T follicular helper cell (primary cell): Measurements from ENCODE around the gene VPS26A.
A peak's percentile ranks its signal among the peaks of the same experiment; 100 is the strongest.
"Not testable (repeated sequence)": the region's sequence is repeated elsewhere in the genome, so short reads cannot be mapped to it uniquely, and the experiment has no call there.

Experiments used
- DNase-seq: peaks from one replicate; pipeline ENCODE4 v3.0.0-alpha.2; 2020; ENCODE audit warnings: low read depth

VPS26A gene

DNA sequence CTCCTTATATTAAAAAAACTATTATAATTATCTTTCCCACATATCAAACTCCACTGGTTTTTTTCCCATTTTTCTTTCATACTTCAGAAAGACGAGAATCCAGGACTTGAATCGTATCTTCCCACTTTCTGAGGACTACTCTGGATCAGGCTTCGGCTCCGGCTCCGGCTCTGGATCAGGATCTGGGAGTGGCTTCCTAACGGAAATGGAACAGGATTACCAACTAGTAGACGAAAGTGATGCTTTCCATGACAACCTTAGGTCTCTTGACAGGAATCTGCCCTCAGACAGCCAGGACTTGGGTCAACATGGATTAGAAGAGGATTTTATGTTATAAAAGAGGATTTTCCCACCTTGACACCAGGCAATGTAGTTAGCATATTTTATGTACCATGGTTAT is 20.2 kb upstream of the VPS26A start:
- no peak for DNase-seq

GRCh38 chr10:69104994-69105790 is 18.8 kb upstream of the VPS26A start:
- DNase-seq = no peak

DNA sequence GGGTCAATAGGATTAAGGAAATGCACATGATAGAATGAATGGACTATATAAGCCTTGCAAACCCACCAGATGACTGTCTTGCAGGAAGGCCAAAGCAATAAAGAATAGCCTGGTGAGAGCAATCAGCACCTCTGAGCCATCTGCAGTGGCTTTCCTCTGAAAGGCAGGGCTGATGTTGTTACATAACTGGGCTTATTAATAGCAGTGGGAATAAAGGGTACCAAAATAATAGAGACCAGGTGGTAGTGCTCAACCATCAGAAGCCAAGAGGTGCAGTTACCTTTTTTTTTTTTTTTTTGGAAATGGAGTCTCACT is 16.8 kb upstream of the VPS26A start:
- no peak for DNase-seq

GRCh38 chr10:69107699-69108098 is 16.3 kb upstream of the VPS26A start:
- DNase-seq = no peak

DNA sequence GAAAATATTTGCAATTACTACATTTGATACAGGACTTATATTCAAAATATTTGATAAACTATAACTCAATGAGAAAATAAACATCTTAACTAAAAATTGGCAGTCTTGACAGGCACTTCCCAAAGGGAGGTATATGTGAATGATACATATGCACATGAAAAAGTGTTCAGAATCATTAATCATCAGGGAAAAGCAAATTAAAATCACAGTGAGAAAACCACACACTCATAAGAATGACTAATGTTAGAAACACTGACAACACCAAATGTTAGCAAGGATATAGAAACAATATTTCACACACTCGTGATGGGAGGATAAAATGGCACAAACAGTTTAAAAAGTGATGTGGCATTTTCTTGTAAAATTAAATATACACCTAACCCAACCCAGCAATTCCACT is 4.1 kb upstream of the VPS26A start:
- no peak for DNase-seq

DNA sequence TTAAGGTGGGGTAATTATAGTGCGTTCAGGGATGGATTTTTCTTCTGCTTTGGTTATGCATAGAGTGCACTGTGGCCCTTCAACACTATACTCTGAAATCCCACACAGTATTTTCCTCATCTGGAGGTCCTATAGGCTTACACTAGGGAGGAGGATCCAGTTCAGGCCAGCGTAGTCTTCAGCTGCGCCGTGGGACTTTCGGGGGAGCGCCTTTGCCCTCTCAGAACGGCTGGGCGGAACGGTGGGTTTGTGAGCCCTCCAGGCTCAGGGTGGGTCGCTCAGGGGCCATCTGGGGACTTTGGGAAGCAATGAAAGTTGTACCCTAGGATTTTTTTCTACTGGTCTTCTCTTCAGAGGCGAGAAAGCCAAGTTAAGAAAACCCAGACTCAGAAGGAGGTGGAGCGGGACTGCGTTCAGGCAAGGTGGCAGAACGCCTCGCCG is 652 bp upstream of the VPS26A start:
- peak; percentile 9 for DNase-seq

DNA sequence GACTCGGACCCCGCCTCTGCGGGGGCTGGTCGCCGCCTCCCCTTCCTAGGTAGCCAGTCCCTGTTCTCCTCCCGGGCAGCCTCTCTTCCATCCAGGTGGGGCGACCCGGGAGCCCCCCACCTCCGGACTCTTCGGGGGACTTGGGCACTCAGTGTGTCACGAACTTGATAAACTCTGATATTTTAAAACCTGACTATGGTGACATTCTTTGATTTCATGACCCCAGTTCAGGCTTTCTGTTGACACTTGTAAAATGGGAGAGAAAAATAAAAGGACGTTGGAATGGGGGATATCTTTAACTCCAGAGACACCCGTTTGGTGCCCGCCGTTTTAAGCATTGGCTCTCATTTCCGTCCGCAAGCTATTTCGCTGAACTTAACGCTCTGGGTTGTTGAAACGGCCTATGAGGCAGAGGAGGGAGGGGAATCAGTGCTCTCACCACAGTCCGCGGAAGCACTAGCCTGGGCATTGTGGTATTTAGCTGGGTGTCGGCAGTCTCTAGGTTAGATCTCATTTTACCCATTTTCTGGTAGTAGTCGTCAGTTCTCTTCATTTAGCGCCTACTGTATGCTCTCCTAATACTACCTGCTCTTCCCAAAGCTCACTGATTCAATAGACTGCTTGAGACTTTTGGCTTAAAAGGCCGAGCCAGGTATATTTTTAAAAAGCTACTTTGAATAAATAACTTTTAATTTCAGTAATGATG is 738 bp downstream of the VPS26A start:
- DNase-seq = peak; percentile 22

DNA sequence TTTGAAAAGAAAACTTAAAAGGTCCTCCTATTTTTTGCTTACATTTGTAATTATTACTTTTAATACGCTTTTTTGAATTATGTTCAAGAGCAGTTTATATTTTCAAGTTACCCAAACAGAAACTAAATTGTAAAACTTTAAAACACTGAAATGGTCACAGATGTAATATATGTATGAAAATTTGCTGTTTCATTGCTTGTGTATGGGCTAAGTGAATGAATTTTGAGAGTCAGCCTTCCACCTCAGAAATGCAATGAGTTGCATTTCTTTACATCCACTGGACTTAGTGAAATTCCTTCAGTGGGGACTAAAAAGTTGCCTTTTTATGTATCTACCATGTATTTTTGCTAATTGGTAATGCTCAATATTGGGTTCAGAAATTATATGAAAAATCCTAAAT is 1.6 kb downstream of the VPS26A start:
- no peak for DNase-seq

DNA sequence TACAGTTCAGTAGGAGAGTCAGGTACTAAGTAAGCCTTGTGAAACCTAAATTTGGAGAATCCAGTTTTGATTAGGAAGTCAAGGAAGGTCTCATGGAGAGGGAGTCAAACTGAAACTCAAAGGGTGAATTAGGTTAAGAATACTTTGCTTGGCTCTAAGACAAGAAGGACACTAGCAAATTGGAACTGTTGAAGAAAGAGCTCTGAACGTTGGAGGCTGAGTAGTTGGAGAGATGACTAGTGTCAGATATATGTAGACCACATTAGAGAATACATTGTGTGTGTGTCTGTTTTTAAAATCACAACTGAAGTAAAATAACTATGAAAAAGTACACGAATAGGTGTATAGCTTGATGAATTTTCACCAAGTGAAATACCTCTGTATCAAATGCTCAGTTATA is 6.3 kb downstream of the VPS26A start:
- DNase-seq = no peak

- DNase-seq = no peak
Observed at GRCh38 chr10:69139961-69140360, 16.0 kb downstream of the VPS26A start.

GRCh38 chr10:69141304-69141703 is 17.3 kb downstream of the VPS26A start:
- DNase-seq = no peak

GRCh38 chr10:69142074-69142473 is 18.1 kb downstream of the VPS26A start:
- DNase-seq = not testable (repeated sequence)

GRCh38 chr10:69142983-69143382 is 19.0 kb downstream of the VPS26A start:
- DNase-seq = no peak

DNA sequence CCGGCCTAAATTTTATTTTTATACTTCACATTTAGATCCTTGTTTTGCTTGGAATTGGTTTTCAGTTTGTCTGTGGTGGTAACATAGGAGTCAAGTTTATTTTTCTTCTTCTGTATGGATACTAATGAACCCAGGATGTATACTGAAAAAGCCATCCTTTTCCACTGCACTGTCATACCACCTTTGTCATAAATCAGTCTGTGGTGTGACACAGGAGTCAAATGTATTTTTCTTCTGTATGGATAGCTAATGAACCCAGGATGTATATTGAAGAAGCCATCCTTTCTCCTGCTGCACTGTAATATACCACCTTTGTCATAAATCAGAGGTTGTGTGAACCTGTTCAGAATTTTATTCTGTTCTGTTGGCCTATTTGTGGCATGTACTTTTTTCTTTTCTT is 21.4 kb downstream of the VPS26A start:
- DNase-seq = no peak

- no peak for DNase-seq
Observed at GRCh38 chr10:69145864-69146263, 21.9 kb downstream of the VPS26A start.

- no peak for DNase-seq
Observed at GRCh38 chr10:69146759-69147158, 22.8 kb downstream of the VPS26A start.

GRCh38 chr10:69151984-69152383 is 28.0 kb downstream of the VPS26A start:
- no peak for DNase-seq

DNA sequence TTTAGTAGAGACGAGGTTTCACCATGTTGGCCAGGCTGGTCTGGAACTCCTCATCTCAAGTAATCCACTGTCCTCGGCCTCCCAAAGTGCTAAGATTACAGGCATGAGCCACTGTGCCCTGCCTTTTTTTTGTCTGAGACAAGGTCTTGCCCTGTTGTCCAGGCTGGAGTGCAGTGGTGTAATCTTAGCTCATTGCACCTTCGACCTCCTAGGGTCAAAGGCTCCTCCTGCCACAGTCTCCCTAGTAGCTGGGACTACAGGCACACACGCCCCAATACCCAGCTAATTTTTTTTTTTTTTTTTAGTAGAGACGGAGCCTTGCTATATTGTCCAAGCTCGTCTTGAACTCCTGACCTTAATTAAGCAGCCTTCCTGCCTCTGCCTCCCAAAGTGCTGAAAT is 29.2 kb downstream of the VPS26A start:
- no peak for DNase-seq

DNA sequence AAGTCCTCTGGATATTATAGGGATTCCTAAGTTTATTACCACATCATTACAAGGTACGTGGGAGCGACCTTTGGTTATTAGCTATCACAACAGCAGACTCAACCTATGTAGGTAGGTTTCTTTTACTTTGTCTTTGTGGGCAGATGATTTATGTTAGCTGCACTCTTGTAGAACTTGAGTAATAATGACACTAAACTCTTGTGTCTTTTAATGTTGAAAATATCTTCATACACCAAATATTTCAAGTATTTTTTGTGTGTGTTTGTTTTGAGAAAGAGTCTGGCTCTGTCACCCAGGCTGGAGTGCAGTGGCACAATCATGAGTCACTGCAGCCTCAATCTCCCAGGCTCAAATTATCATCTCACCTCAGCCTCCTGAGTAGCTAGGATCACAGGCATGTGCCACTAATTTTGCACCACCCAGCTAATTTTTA is 36.8 kb downstream of the VPS26A start:
- DNase-seq = no peak

- no peak for DNase-seq
Observed at GRCh38 chr10:69168493-69168892, 44.5 kb downstream of the VPS26A start.

DNA sequence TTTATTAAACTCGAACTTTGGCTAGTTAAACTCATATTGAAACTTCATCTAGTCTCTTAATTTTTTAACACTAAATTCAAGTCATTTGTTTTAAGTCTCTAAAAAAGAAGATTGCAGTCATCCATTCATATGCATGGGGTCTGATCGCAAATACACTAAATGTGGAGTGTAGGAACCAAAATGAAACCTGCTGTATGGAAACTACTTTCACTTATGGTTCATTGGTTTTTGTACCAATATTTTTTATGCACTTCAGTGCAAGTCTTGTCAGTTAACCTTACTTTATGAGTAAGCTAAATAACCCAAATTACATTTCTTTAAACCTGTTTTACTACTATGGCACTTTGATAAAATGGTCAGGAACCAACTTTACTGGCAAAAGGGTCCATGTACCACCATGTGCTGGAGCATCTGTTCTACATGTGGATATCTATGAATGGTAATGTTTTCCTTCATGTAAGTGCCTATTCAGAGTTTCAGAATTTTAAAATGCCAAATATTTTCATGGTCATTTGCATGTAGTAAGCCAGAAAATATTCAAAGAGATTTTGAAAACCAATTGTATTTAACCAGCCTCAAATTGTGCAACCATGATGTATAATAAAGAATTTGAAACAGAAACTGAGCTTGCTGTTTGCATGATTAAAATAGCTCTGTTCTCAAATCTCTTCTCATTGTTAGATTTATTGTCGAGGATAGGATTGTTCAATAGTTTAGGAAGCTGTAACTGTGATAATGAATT is 48.4 kb downstream of the VPS26A start:
- DNase-seq = no peak

DNA sequence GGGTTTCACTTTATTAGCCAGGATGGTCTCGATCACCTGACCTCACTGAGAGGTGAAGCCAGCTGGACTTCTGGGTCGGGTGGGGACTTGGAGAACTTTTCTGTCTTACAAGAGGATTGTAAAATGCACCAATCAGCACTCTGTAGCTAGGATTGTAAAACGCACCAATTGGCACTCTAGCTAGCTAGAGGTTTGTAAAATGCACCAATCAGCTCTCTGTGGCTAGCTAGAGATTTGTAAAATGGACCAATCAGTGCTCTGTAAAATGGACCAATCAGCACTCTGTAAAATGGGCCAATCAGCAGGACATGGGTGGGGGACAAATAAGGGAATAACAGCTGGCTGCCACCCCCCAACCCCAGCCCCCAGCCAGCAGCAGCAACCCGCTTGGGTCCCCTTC is 51.3 kb downstream of the VPS26A start:
- not testable (repeated sequence) for DNase-seq

DNA sequence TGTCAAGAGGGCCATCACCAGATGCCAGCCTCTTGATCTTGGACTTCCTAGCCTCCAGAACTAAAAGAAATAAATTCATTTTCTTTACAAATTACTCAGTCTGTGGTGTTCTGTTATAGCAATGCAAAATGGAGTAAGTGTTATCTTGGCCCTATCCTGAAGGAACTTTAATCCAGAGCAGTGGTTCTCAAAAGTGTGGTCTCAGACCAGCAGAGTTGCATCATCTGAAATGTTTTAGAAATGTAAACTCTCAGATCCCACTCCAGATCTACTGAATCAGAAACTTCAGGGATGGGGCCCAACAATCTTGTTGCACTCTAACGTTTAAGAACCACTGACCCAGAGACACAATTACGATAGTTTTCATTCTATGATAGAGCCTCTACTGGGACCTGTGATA is 52.8 kb downstream of the VPS26A start:
- no peak for DNase-seq
